CD14-positive monocyte (primary cell): ENCODE measurements around the gene BRSK2. TPM values are rescaled to one million over a fixed set of nuclear protein-coding genes. Genes with fewer than 3 reads are reported as not detected.

Experiments used
- DNase-seq, 3 donors: peaks; one replicate each; pipeline ENCODE4 v3.0.0-alpha.2; 2011 to 2022
- H2AFZ ChIP-seq: 2 replicates; pipeline ENCODE4 v1.6.0; 2012; ENCODE audit warnings: mild to moderate bottlenecking, low read depth, low read length, inconsistent platforms; ENCODE audit not compliant: insufficient read depth, poor library complexity, severe bottlenecking
- H3K27ac ChIP-seq, 2 donors: 1 replicate in 1 of 2; 2 replicates in 1 of 2; pipeline ENCODE4 v1.5.1; 2012 to 2013; ENCODE audit warnings: low read length in 2 of 2, control low read depth in 1 of 2, inconsistent platforms in 1 of 2, low read depth in 1 of 2, mild to moderate bottlenecking in 1 of 2
- H3K27me3 ChIP-seq, 2 donors: one replicate each; pipeline versions ENCODE4 v1.6.0 to v1.6.1; 2011 to 2013; ENCODE audit warnings: low read length in 2 of 2; ENCODE audit not compliant: control insufficient read depth in 2 of 2, insufficient read depth in 2 of 2
- H3K36me3 ChIP-seq, 2 donors: replicated peaks in 1 of 2; 1 replicate in 1 of 2; 2 replicates in 1 of 2; pipeline versions ENCODE4 v1.5.1 to v1.6.1; 2012 to 2013; ENCODE audit warnings: low read length in 2 of 2, control low read depth in 1 of 2, inconsistent platforms in 1 of 2, mild to moderate bottlenecking in 1 of 2; ENCODE audit not compliant: insufficient read depth in 2 of 2, control insufficient read depth in 1 of 2
- H3K4me1 ChIP-seq, 2 donors: 1 replicate in 1 of 2; 2 replicates in 1 of 2; pipeline versions ENCODE4 v1.5.1 to v1.6.1; 2012 to 2013; ENCODE audit warnings: low read length in 2 of 2, control low read depth in 1 of 2, inconsistent platforms in 1 of 2, mild to moderate bottlenecking in 1 of 2, moderate library complexity in 1 of 2; ENCODE audit not compliant: insufficient read depth in 2 of 2, control insufficient read depth in 1 of 2
- H3K4me2 ChIP-seq: replicated peaks from 2 replicates; pipeline ENCODE3; 2012; ENCODE audit warnings: low read length, moderate library complexity, mild to moderate bottlenecking; ENCODE audit not compliant: poor library complexity, severe bottlenecking; ENCODE audit errors: extremely low read depth
- H3K4me3 ChIP-seq, 3 experiments: fragments of 200-600 bp in 1 of 3; sonication (generic) in 1 of 3; replicated peaks in 1 of 3; 1 replicate in 2 of 3; 2 replicates in 1 of 3; pipeline ENCODE4 v1.5.1; 2011 to 2013; ENCODE audit warnings: low read length in 3 of 3, mild to moderate bottlenecking in 3 of 3, control low read depth in 2 of 3, low read depth in 2 of 3, inconsistent platforms in 1 of 3, moderate library complexity in 1 of 3
- H3K79me2 ChIP-seq: 2 replicates; pipeline ENCODE4 v1.6.0; 2012; ENCODE audit warnings: mild to moderate bottlenecking, control low read depth, inconsistent platforms, low read length, moderate library complexity; ENCODE audit not compliant: insufficient read depth
- H3K9ac ChIP-seq: 2 replicates; pipeline ENCODE4 v1.6.0; 2017; ENCODE audit warnings: low read length, mild to moderate bottlenecking; ENCODE audit not compliant: insufficient read depth, poor library complexity, severe bottlenecking
- H3K9me3 ChIP-seq, 2 donors: replicated peaks in 1 of 2; 1 replicate in 1 of 2; 2 replicates in 1 of 2; pipeline versions ENCODE4 v1.5.1 to v1.6.1; 2012 to 2013; ENCODE audit warnings: low read length in 2 of 2, control low read depth in 1 of 2; ENCODE audit not compliant: control insufficient read depth in 1 of 2, insufficient read depth in 1 of 2
- H4K20me1 ChIP-seq: 2 replicates; pipeline ENCODE4 v1.6.0; 2012; ENCODE audit warnings: mild to moderate bottlenecking, low read length, control low read depth, moderate library complexity; ENCODE audit not compliant: insufficient read depth
- H3K27ac Mint-ChIP-seq, 7 donors: one replicate each; pipeline ENCODE4 v1.8.0; 2020; ENCODE audit warnings: mild to moderate bottlenecking in 7 of 7, mixed read lengths in 7 of 7, moderate library complexity in 6 of 7, inconsistent platforms in 2 of 7
- H3K27me3 Mint-ChIP-seq, 3 donors: one replicate each; pipeline ENCODE4 v1.8.0; 2021 to 2022; ENCODE audit warnings: low read depth in 3 of 3, mild to moderate bottlenecking in 3 of 3, mixed read lengths in 3 of 3, moderate library complexity in 3 of 3, inconsistent platforms in 1 of 3
- H3K36me3 Mint-ChIP-seq, 2 donors: one replicate each; pipeline ENCODE4 v1.8.0; 2020; ENCODE audit warnings: mixed read lengths in 2 of 2, inconsistent platforms in 1 of 2, mild to moderate bottlenecking in 1 of 2
- H3K4me1 Mint-ChIP-seq: one replicate; pipeline ENCODE4 v1.8.0; 2020; ENCODE audit warnings: mild to moderate bottlenecking, mixed read lengths
- H3K4me3 Mint-ChIP-seq, 2 donors: one replicate each; pipeline ENCODE4 v1.8.0; 2020; ENCODE audit warnings: mild to moderate bottlenecking in 2 of 2, mixed read lengths in 2 of 2, moderate library complexity in 1 of 2
- H3K9me3 Mint-ChIP-seq, 7 donors: one replicate each; pipeline ENCODE4 v1.8.0; 2020 to 2022; ENCODE audit warnings: mixed read lengths in 7 of 7, mild to moderate bottlenecking in 6 of 7, moderate library complexity in 6 of 7, inconsistent platforms in 2 of 7
- WGBS: methylation state at CpG from one replicate; pipeline ENCODE4 v1.1.5; 2013; ENCODE audit warnings: missing lambda C conversion rate; ENCODE audit not compliant: insufficient coverage; 5-methylcytosine and 5-hydroxymethylcytosine counted together
- intact Hi-C, 2 donors: fragments of 100-400 bp; cut with micrococcal nuclease; formaldehyde crosslinking; loops; one replicate each; pipeline versions ENCODE4 v1.15.0 to v1.15.1; 2023
- polyA plus RNA-seq, 3 donors: library from polyadenylated mRNA; depleted of rRNA in 1 of 3; unstranded in 2 of 3; stranded (reverse) in 1 of 3; fragments of 300-500 nt in 2 of 3; fragments of >200 nt in 1 of 3; fragmentation: Illumina TruSeq in 2 of 3; gene quantifications; 1 replicate in 2 of 3; 2 replicates in 1 of 3; pipeline ENCODE4 v1.2.3, GENCODE V29; 2012 to 2021
- TF ChIP-seq, protein P1 (sequence below): fragments of 200-600 bp; IDR thresholded peaks from one replicate; pipeline ENCODE4 v1.8.0; 2022; ENCODE audit warnings: antibody characterized with exemption, mild to moderate bottlenecking

The BRSK2 gene
- polyA plus RNA-seq, 3 donors = 0.13 TPM; not detected in 2

GRCh38 chr11:1446623-1447022 is 56.9 kb downstream of the BRSK2 start:
- intact Hi-C loops = no loop called here

DNA sequence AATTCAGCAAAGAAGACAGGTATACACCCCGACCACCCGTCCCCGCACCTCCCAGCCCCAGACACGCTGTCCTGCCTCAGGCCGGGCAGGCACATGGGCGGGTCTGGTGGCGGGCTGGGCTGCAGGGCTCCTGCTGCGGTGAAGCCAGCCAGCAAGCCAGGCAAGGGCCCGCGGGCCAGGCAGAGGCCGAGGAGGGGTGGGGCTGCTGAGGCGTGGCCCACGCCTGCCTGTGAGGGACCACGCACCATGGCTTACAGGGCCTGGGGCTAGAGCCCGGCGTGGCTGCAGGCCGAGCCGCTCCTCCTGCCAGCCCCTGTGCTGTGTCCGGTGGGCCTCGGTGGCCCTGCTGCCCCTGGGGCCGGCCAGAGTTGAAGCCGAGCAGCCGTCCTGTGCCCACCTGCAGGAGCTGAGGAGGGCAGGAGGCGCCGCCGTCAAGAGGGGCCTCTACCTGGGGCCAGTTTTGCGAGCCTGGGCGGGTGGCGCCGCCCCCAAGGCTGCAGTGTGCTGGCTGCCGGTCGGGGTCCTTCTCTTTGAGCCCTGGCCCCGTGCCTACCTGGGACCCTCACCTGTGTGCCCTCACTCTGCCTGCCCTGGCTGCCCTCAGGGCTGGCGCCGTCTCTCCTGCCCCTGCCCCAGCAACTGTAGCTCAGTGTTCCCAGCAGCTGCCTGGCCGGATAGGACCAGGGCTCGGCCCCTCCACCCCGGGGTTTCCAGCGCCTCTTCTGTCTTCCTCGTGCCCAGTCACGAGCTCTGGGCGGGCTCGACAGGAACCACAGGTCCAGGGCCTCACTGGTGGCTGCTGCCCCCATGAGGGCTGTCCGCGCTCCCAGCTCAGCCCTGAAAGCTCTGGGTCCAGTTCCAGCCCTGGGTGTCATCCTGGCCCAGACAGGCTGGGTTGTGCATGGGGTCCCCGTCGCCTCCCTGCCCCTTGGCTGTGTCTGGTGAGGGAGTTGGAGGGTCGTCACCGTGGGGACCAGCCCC is 58.4 kb downstream of the BRSK2 start:
- H3K36me3 Mint-ChIP-seq = no peaks in the 10 kb centered on the region
- intact Hi-C loops = no loop called here
- no peak overlapping the region for H3K27ac ChIP-seq

More at GRCh38 chr11:1446623-1447022, 56.9 kb downstream of the BRSK2 start:
- Mint-ChIP-seq H3K4me3 (no peak overlapping the region), H3K4me1 (no peaks in the 10 kb centered on the region), H3K27me3 (peaks cover 0 to 3% (median 2%) of the 10 kb centered on the region in 3 donors), H3K27ac (no peak overlapping the region), H3K36me3 (no peaks in the 10 kb centered on the region), H3K9me3 (no peaks in the 10 kb centered on the region)
- no peak overlapping the region for H3K4me3 ChIP-seq
- WGBS = 83% methylated on average over 8 of the region's 9 CpGs
- TF ChIP-seq, protein P1, sequence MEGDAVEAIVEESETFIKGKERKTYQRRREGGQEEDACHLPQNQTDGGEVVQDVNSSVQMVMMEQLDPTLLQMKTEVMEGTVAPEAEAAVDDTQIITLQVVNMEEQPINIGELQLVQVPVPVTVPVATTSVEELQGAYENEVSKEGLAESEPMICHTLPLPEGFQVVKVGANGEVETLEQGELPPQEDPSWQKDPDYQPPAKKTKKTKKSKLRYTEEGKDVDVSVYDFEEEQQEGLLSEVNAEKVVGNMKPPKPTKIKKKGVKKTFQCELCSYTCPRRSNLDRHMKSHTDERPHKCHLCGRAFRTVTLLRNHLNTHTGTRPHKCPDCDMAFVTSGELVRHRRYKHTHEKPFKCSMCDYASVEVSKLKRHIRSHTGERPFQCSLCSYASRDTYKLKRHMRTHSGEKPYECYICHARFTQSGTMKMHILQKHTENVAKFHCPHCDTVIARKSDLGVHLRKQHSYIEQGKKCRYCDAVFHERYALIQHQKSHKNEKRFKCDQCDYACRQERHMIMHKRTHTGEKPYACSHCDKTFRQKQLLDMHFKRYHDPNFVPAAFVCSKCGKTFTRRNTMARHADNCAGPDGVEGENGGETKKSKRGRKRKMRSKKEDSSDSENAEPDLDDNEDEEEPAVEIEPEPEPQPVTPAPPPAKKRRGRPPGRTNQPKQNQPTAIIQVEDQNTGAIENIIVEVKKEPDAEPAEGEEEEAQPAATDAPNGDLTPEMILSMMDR = no peak
- no peaks in the 10 kb centered on the region for H4K20me1 ChIP-seq
- H3K36me3 ChIP-seq = no peaks in the 10 kb centered on the region
- H3K9me3 ChIP-seq = no peaks in the 10 kb centered on the region
- no peak overlapping the region for H3K27ac ChIP-seq
- H2AFZ ChIP-seq = no peak overlapping the region
- H3K9ac ChIP-seq = no peak overlapping the region
- H3K27me3 ChIP-seq = no peaks in the 10 kb centered on the region
- no peaks in the 10 kb centered on the region for H3K79me2 ChIP-seq
- no peaks in the 10 kb centered on the region for H3K4me1 ChIP-seq
- DNase-seq = no peak
- H3K4me2 ChIP-seq = no peak overlapping the region

More for the DNA sequence above, 58.4 kb downstream of the BRSK2 start:
- H3K27me3 Mint-ChIP-seq = peaks cover 0 to 5% (median 2%) of the 10 kb centered on the region in 3 donors
- H3K4me3 Mint-ChIP-seq = no peak overlapping the region
- H3K79me2 ChIP-seq = no peaks in the 10 kb centered on the region
- no peaks in the 10 kb centered on the region for H3K27me3 ChIP-seq
- 90% methylated on average over 49 of the region's 49 CpGs for WGBS
- H3K9me3 Mint-ChIP-seq = no peaks in the 10 kb centered on the region
- no peak overlapping the region for H3K4me2 ChIP-seq
- no peak for DNase-seq
- no peaks in the 10 kb centered on the region for H3K4me1 Mint-ChIP-seq
- TF ChIP-seq, protein P1 = no peak
- no peaks in the 10 kb centered on the region for H3K9me3 ChIP-seq
- H3K4me1 ChIP-seq = no peaks in the 10 kb centered on the region
- H2AFZ ChIP-seq = no peak overlapping the region
- no peak overlapping the region for H3K9ac ChIP-seq
- no peaks in the 10 kb centered on the region for H3K36me3 ChIP-seq
- H4K20me1 ChIP-seq = no peaks in the 10 kb centered on the region
- H3K27ac Mint-ChIP-seq = no peak overlapping the region
- H3K4me3 ChIP-seq = no peak overlapping the region
